Measurements from ENCODE around the gene SRRD.
A peak's percentile ranks its signal among the peaks of the same experiment; 100 is the strongest.

Gene SRRD

GRCh38 chr22:26503758-26504157 lies 20.1 kb downstream of the SRRD start:
- intact Hi-C loops (cut with micrococcal nuclease): no loop called here
- peaks cover 93% of the 10 kb centered on the region for H3K36me3 Mint-ChIP-seq (ENCODE audit: low read depth)
- no peaks in the 10 kb centered on the region for H3K27me3 Mint-ChIP-seq
- no peak overlapping the region for H3K27ac Mint-ChIP-seq
- no peak overlapping the region for H3K4me3 Mint-ChIP-seq
- H3K9me3 Mint-ChIP-seq: no peaks in the 10 kb centered on the region
- peaks cover 18% of the 10 kb centered on the region for H3K4me1 Mint-ChIP-seq (ENCODE audit: low read depth)

GRCh38 chr22:26508148-26508547 lies 24.5 kb downstream of the SRRD start:
- Mint-ChIP-seq H3K4me3 (no peak overlapping the region), H3K27me3 (no peaks in the 10 kb centered on the region), H3K27ac (no peak overlapping the region), H3K9me3 (no peaks in the 10 kb centered on the region), H3K36me3 (ENCODE audit: low read depth) (peaks cover 78% of the 10 kb centered on the region), H3K4me1 (ENCODE audit: low read depth) (peaks cover 34% of the 10 kb centered on the region)
- intact Hi-C loops (cut with micrococcal nuclease): no loop called here

- Mint-ChIP-seq H3K27me3 (no peaks in the 10 kb centered on the region), H3K4me3 (peak within 1 kb of the TSS; percentile 100), H3K4me1 (ENCODE audit: low read depth) (peaks cover 31% of the 10 kb centered on the region), H3K27ac (peak within 1 kb of the TSS; percentile 94), H3K36me3 (ENCODE audit: low read depth) (peaks cover 39% of the 10 kb centered on the region), H3K9me3 (no peaks in the 10 kb centered on the region)
- intact Hi-C loops (cut with micrococcal nuclease): loop anchor here (1.0 to 2.0 kb wide), 2 partner anchors 29 to 161 kb away; partner anchors contain the start of genes HPS4 and SRRD
These were observed 28.6 kb downstream of the SRRD start, which contains the start of gene TFIP11 for GRCh38 chr22:26512149-26512793. TFIP11 (minus strand) TSS chr22:26512473; CDS start chr22:26510272, 2,201 bp downstream.

- Mint-ChIP-seq H3K4me3 (no peak overlapping the region), H3K27ac (peak overlapping the region; percentile 55), H3K36me3 (ENCODE audit: low read depth) (peaks cover 26% of the 10 kb centered on the region), H3K4me1 (ENCODE audit: low read depth) (peaks cover 31% of the 10 kb centered on the region), H3K9me3 (no peaks in the 10 kb centered on the region), H3K27me3 (no peaks in the 10 kb centered on the region)
- intact Hi-C loops (cut with micrococcal nuclease): loop anchor here (2.0 kb wide), 1 partner anchor 159 kb away; no protein-coding TSS in a partner anchor
These were observed 30.2 kb downstream of the SRRD start for GRCh38 chr22:26513838-26514237.

DNA sequence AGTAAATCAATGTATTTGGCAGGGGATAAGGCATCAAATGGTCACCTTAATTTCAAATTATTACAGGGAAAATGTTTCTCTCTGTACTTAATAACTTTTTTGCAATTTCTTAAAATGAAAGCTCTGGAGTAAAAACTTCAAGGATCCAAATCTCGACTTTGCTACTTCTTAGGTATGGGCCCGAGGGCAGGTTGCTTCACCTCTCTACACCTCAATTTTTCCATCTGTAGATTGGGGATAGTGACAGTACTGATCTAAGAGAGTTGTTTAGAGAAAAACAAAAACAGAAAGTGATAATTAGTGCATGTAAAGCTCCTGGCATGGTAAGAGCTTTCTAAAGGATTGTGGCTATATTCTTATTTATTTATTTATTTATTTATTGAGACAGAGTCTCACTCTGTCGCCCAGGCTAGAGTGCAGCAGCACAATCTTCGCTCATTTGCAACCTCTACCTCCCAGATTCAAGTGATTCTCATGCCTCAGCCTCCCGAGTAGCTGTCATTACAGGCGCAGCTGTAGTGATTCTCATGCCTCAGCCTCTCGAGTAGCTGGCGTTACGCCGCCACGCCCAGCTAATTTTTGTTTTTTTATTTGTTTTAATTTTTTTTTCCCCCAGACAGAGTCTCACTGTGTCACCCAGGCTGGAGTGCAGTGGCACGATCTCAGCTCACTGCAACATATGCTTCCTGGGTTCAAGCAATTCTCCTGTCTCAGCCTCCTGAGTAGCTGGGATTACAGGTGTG lies 30.9 kb downstream of the SRRD start:
- Mint-ChIP-seq H3K27me3 (no peaks in the 10 kb centered on the region), H3K9me3 (no peaks in the 10 kb centered on the region), H3K4me3 (no peak overlapping the region), H3K27ac (no peak overlapping the region), H3K36me3 (ENCODE audit: low read depth) (peaks cover 18% of the 10 kb centered on the region), H3K4me1 (ENCODE audit: low read depth) (peaks cover 31% of the 10 kb centered on the region)
- intact Hi-C loops (cut with micrococcal nuclease): no loop called here

DNA sequence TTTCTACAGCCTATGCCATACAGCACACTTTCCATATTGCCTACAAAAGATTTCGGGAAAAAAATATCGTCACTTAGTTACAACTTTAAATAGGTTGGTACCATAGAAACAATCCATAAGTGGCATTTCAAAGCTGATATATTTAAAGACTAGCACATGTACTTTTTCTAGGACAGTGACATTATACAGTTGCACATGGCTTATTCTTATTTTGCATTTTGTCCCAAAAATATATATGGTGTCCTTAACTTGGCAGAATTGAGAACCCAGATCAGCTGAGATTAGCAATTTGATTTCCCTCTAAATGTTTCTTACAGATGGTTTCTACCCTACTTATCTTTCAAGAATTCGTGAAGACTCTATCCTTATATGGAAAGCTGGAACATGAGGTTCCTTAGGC lies 32.3 kb downstream of the SRRD start:
- H3K36me3 Mint-ChIP-seq (ENCODE audit: low read depth): peaks cover 7% of the 10 kb centered on the region
- no peaks in the 10 kb centered on the region for H3K9me3 Mint-ChIP-seq
- intact Hi-C loops (cut with micrococcal nuclease): no loop called here
- H3K27me3 Mint-ChIP-seq: no peaks in the 10 kb centered on the region
- no peak overlapping the region for H3K27ac Mint-ChIP-seq
- H3K4me1 Mint-ChIP-seq (ENCODE audit: low read depth): peaks cover 27% of the 10 kb centered on the region
- no peak overlapping the region for H3K4me3 Mint-ChIP-seq

DNA sequence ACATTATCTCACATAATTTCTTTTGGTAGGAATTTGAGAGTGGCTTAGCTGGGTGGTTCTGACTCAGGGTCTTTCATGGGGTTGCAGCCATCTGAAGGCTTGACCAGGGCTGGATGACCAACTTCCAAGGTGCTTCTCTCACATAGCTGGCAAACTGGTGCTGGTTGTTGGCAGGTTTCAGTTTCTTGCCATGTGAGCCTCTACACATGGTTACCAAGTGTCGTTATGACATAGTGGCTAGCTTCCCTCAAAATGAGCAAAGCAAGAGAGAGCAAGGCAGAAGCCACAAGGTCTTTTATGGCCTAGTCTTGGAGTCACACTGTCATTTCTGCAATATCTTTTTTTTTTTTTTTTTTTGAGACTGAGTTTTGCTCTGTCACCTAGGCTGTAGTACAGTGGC lies 32.8 kb downstream of the SRRD start:
- Mint-ChIP-seq H3K4me1 (ENCODE audit: low read depth) (peaks cover 21% of the 10 kb centered on the region), H3K4me3 (no peak overlapping the region), H3K27me3 (no peaks in the 10 kb centered on the region), H3K36me3 (ENCODE audit: low read depth) (peaks cover 7% of the 10 kb centered on the region), H3K27ac (no peak overlapping the region), H3K9me3 (no peaks in the 10 kb centered on the region)
- intact Hi-C loops (cut with micrococcal nuclease): no loop called here

DNA sequence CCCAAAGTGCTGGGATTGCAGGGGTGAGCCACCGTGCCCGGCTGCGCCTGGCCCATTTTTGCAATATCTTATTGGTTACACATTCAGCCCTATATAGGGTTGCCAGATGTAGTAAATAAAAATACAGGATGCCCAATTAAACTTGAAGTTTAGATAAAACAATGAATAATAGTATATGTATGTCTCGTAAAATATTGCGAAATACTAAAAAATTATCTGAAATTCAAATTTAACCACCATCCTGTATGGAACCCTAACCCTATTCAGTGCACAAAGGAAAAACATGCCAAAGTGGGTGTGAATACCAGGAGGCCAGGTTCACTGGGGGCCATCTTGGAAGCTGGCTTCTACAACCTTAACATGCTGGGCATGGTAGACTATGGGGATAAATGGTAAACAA lies 33.8 kb downstream of the SRRD start:
- intact Hi-C loops (cut with micrococcal nuclease): no loop called here
- no peaks in the 10 kb centered on the region for H3K9me3 Mint-ChIP-seq
- H3K27me3 Mint-ChIP-seq: no peaks in the 10 kb centered on the region
- no peak overlapping the region for H3K4me3 Mint-ChIP-seq
- H3K36me3 Mint-ChIP-seq (ENCODE audit: low read depth): peaks cover 5% of the 10 kb centered on the region
- H3K27ac Mint-ChIP-seq: no peak overlapping the region
- H3K4me1 Mint-ChIP-seq (ENCODE audit: low read depth): peaks cover 16% of the 10 kb centered on the region

- H3K27ac Mint-ChIP-seq: no peak overlapping the region
- no peaks in the 10 kb centered on the region for H3K4me1 Mint-ChIP-seq (ENCODE audit: low read depth)
- H3K27me3 Mint-ChIP-seq: no peaks in the 10 kb centered on the region
- H3K9me3 Mint-ChIP-seq: no peaks in the 10 kb centered on the region
- peaks cover 46% of the 10 kb centered on the region for H3K36me3 Mint-ChIP-seq (ENCODE audit: low read depth)
- H3K4me3 Mint-ChIP-seq: no peak overlapping the region
- intact Hi-C loops (cut with micrococcal nuclease): no loop called here
These were observed 38.3 kb downstream of the SRRD start for GRCh38 chr22:26522012-26522411.

DNA sequence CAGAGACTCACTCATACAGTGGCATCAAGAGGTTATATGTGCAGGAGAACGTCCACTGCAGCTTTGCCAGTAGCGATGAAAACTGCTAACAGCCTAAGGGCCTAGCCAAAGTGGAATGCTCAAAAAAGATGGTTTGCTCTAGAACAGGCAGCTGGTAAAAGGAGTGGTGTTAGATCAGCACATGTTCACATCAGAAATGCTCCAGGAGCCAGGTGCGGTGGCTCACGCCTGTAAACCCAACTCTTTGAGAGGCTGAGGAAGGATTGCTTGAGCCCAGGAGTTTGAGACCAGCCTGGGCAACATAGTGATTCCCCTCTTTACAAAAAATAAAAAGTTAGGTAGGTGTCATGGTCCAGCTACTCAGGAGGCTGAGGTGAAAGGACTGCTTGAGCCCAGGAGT lies 38.9 kb downstream of the SRRD start:
- no peaks in the 10 kb centered on the region for H3K9me3 Mint-ChIP-seq
- no peaks in the 10 kb centered on the region for H3K4me1 Mint-ChIP-seq (ENCODE audit: low read depth)
- H3K27ac Mint-ChIP-seq: no peak overlapping the region
- intact Hi-C loops (cut with micrococcal nuclease): no loop called here
- H3K36me3 Mint-ChIP-seq (ENCODE audit: low read depth): peaks cover 52% of the 10 kb centered on the region
- H3K27me3 Mint-ChIP-seq: no peaks in the 10 kb centered on the region
- H3K4me3 Mint-ChIP-seq: no peak overlapping the region

DNA sequence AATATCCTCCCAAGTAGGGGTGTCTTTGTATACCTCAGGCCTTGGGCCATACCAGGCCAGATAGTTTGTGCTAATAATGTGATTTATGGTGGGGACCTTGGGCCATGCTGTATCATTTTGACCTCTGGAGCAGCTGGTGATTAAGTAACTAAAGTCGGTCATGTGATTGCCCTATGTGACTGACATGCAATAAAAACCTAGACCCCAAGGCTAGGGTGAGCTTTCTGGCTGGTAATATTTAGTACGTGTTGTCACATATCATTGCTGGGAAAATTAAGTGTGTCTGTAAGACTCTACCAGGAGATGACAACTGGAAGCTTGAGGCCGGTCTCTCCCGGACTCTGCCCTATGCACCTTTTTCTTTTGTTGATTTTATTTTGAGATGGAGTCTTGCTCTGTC lies 41.2 kb downstream of the SRRD start:
- peaks cover 6% of the 10 kb centered on the region for H3K4me1 Mint-ChIP-seq (ENCODE audit: low read depth)
- intact Hi-C loops (cut with micrococcal nuclease): no loop called here
- H3K36me3 Mint-ChIP-seq (ENCODE audit: low read depth): peaks cover 75% of the 10 kb centered on the region
- H3K4me3 Mint-ChIP-seq: no peak overlapping the region
- no peak overlapping the region for H3K27ac Mint-ChIP-seq
- H3K9me3 Mint-ChIP-seq: no peaks in the 10 kb centered on the region
- no peaks in the 10 kb centered on the region for H3K27me3 Mint-ChIP-seq

DNA sequence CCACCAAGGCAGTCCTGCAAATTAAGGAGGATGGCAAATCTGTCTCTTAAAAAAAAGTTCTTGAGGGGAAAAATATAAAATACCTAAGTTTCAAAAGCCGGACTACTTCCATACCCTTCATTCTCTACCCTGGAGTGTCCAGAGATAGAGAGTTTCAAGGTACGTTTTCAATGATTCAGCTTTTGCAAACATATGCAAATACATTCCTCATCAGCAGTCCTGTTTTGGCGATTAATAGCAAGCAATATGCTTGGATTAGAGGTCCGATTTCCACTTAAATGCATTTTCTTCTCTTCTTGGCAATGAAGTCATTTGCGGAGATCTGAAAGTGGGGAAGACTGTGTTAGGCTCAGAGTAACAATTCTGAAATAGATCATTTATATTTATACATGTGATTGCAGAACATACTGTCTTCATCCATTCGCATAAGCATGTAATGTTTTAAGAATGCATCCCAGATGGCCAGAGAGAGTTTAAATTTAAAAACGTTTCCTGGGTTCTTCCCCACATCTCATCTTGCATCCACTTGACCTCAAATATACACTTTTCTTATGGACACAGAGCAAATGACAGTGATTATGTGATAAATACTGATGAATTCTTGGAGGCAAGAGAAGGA lies 42.4 kb downstream of the SRRD start:
- Mint-ChIP-seq H3K36me3 (ENCODE audit: low read depth) (peaks cover 87% of the 10 kb centered on the region), H3K27me3 (no peaks in the 10 kb centered on the region), H3K4me1 (ENCODE audit: low read depth) (peaks cover 12% of the 10 kb centered on the region), H3K4me3 (no peak overlapping the region), H3K9me3 (no peaks in the 10 kb centered on the region), H3K27ac (no peak overlapping the region)
- intact Hi-C loops (cut with micrococcal nuclease): no loop called here

DNA sequence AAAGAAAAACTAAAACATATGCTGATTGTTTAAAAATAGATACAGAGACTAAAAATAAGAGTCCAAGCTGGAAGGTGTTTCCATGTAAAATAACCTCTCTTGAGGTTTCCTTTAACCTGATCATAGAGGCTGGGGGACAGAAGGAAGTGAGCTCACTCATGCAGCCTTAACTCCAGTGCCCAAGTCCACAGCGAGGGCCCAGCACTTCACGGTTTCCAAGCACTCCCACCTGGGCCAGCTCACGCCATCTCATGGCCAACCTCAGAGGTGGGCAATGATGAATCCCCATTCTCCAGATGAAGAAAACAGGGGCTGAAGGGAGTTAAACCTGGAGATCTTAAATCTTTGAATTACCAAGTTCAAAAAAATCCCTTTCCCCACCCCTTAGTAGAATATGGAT lies 43.5 kb downstream of the SRRD start:
- H3K27ac Mint-ChIP-seq: no peak overlapping the region
- H3K4me3 Mint-ChIP-seq: no peak overlapping the region
- intact Hi-C loops (cut with micrococcal nuclease): no loop called here
- peaks cover 12% of the 10 kb centered on the region for H3K4me1 Mint-ChIP-seq (ENCODE audit: low read depth)
- H3K27me3 Mint-ChIP-seq: no peaks in the 10 kb centered on the region
- no peaks in the 10 kb centered on the region for H3K9me3 Mint-ChIP-seq
- H3K36me3 Mint-ChIP-seq (ENCODE audit: low read depth): peaks cover 97% of the 10 kb centered on the region

All from dendritic cell treated with granulocyte-macrophage colony-stimulating factor and Interleukin-4, amounts not matched to agents 40 ng/mL and 50 ng/mL, for 4 days (primary cell).